ENCODE measurements around the gene PICK1. TPM values are rescaled to one million over a fixed set of nuclear protein-coding genes. Genes with fewer than 3 reads are reported as not detected.
A peak's percentile ranks its signal among the peaks of the same experiment; 100 is the strongest.

PICK1 gene
- total RNA-seq, 1 experiment from 2014 or later: 35.7 TPM

- Histone ChIP-seq H3K14ac (ENCODE audit: insufficient read depth, low read length) (no peak overlapping the region), H3K27ac (ENCODE audit: insufficient read length, low read depth, low read length) (no peak overlapping the region), H3K27me3 (ENCODE audit: insufficient read depth, low read length) (peaks cover 5% of the 10 kb centered on the region; the same call in 1 of the 2 replicates), H3K9me3 (ENCODE audit: control insufficient read depth, low read depth, low read length) (no peaks in the 10 kb centered on the region), H4K20me1 (ENCODE audit: control insufficient read depth, insufficient read depth, insufficient read length) (no peaks in the 10 kb centered on the region), H3K23me2 (ENCODE audit: insufficient read length, low read depth, low read length, poor library complexity, severe bottlenecking) (no peaks in the 10 kb centered on the region), H3T11ph (ENCODE audit: low read length) (no peak overlapping the region), H3K4me2 (ENCODE audit: insufficient read depth, insufficient read length, low read length) (no peak overlapping the region), H3K79me1 (ENCODE audit: insufficient read depth, low read depth, low read length, poor library complexity, severe bottlenecking) (no peaks in the 10 kb centered on the region), H3K18ac (ENCODE audit: insufficient read length, low read depth, low read length) (no peak overlapping the region), H3K56ac (ENCODE audit: insufficient read length, low read depth, low read length) (no peak overlapping the region), H2BK20ac (ENCODE audit: low read depth, low read length, poor library complexity, severe bottlenecking) (no peak overlapping the region), H2BK15ac (ENCODE audit: low read depth, low read length) (0 out of 2 replicates have a peak overlapping the region, but pooled peaks have one; percentile 26), H3K9ac (ENCODE audit: extremely low read depth, insufficient read length, low read length) (no peak overlapping the region), H3K79me2 (ENCODE audit: insufficient read depth, low read length) (no peaks in the 10 kb centered on the region), H2BK120ac (ENCODE audit: low read depth, low read length, poor library complexity, severe bottlenecking) (no peak overlapping the region), H3K4me1 (ENCODE audit: insufficient read depth, low read length) (no peaks in the 10 kb centered on the region; the same call in 1 of the 2 replicates), H3K4ac (ENCODE audit: low read depth, low read length) (no peak overlapping the region), H2BK12ac (ENCODE audit: insufficient read length, low read depth, low read length) (no peak overlapping the region), H4K5ac (ENCODE audit: insufficient read length, low read depth, low read length) (no peak overlapping the region), H4K91ac (ENCODE audit: insufficient read length, low read depth, low read length) (no peak overlapping the region), H2AK5ac (ENCODE audit: insufficient read length, low read length) (no peak overlapping the region), H4K8ac (replicated peaks; ENCODE audit: insufficient read length, low read depth, low read length) (no peak overlapping the region), H2BK5ac (ENCODE audit: insufficient read length, low read length) (no peak overlapping the region), H3K23ac (ENCODE audit: insufficient read length, low read depth, low read length) (no peak overlapping the region), H2AFZ (ENCODE audit: low read length) (no peak overlapping the region)
- H3K27me3 Mint-ChIP-seq (ENCODE audit: low read depth): peaks cover 15% of the 10 kb centered on the region
- peaks cover 1 to 10% (median 9%) of the 10 kb centered on the region in 3 experiments; a peak in 3 of 7 replicates for H3K36me3 Mint-ChIP-seq (ENCODE audit: insufficient read depth in 1 of 3, low read depth in 3 of 3)
- no peaks in the 10 kb centered on the region for H3K9me3 Mint-ChIP-seq
- H3K27ac Mint-ChIP-seq: peak overlapping the region in 1 of 3 experiments; percentile 62; a peak in 2 of 7 replicates
- no peak for DNase-seq
- no peak for TF ChIP-seq CTCF (conservative IDR thresholded peaks at IDR 0.05)
- no peak overlapping the region for H3K4me3 Mint-ChIP-seq
- WGBS (ENCODE audit: extremely low coverage, insufficient read length, low lambda C conversion rate): no CpG with 5 or more reads among the region's 12 CpGs
- peaks cover 13 to 38% of the 10 kb centered on the region in 2 experiments for H3K4me1 Mint-ChIP-seq
Measured at GRCh38 chr22:38085056-38085455, 27.9 kb downstream of the PICK1 start.
